ENCODE data around the gene ZFAND6.
"Not testable (repeated sequence)": the region's sequence is repeated elsewhere in the genome, so short reads cannot be mapped to it uniquely, and the experiment has no call there.

ZFAND6 gene

GRCh38 chr15:80058851-80059785, at the start of gene ZFAND6:
Gene ZFAND6 (plus strand): TSS chr15:80059676. CDS start chr15:80120345, 60,669 bp downstream.
- peak; percentile 98 for DNase-seq (ENCODE audit: low spot score)

- peak; percentile 57 for DNase-seq (ENCODE audit: low spot score)
Observed at GRCh38 chr15:80010131-80010673, 49.3 kb upstream of the ZFAND6 start.

GRCh38 chr15:80011041-80011523, 48.4 kb upstream of the ZFAND6 start:
- not testable (repeated sequence) for DNase-seq (ENCODE audit: low spot score)

- DNase-seq (ENCODE audit: low spot score), result no peak
Observed at GRCh38 chr15:80011596-80011995, 47.9 kb upstream of the ZFAND6 start.

- no peak for DNase-seq (ENCODE audit: low spot score)
Observed at GRCh38 chr15:80012060-80012726, 47.3 kb upstream of the ZFAND6 start.

GRCh38 chr15:80014186-80014585, 45.3 kb upstream of the ZFAND6 start:
- DNase-seq (ENCODE audit: low spot score), result not testable (repeated sequence)

- DNase-seq (ENCODE audit: low spot score), result no peak
Observed at GRCh38 chr15:80015156-80015555, 44.3 kb upstream of the ZFAND6 start.

- DNase-seq (ENCODE audit: low spot score), result not testable (repeated sequence)
Observed at GRCh38 chr15:80016506-80016905, 43.0 kb upstream of the ZFAND6 start.

GRCh38 chr15:80017139-80017538, 42.3 kb upstream of the ZFAND6 start:
- not testable (repeated sequence) for DNase-seq (ENCODE audit: low spot score)

GRCh38 chr15:80019168-80019745, 40.2 kb upstream of the ZFAND6 start:
- no peak for DNase-seq (ENCODE audit: low spot score)

GRCh38 chr15:80020149-80020548, 39.3 kb upstream of the ZFAND6 start:
- DNase-seq (ENCODE audit: low spot score), result not testable (repeated sequence)

- no peak for DNase-seq (ENCODE audit: low spot score)
Observed at GRCh38 chr15:80020731-80021130, 38.7 kb upstream of the ZFAND6 start.

GRCh38 chr15:80026310-80026709, 33.2 kb upstream of the ZFAND6 start:
- DNase-seq (ENCODE audit: low spot score), result no peak

- no peak for DNase-seq (ENCODE audit: low spot score)
Observed at GRCh38 chr15:80026754-80027153, 32.7 kb upstream of the ZFAND6 start.

- DNase-seq (ENCODE audit: low spot score), result no peak
Observed at GRCh38 chr15:80028937-80029336, 30.5 kb upstream of the ZFAND6 start.

GRCh38 chr15:80031841-80032240, 27.6 kb upstream of the ZFAND6 start:
- no peak for DNase-seq (ENCODE audit: low spot score)

- DNase-seq (ENCODE audit: low spot score), result no peak
Observed at GRCh38 chr15:80034629-80035028, 24.8 kb upstream of the ZFAND6 start.

- DNase-seq (ENCODE audit: low spot score), result no peak
Observed at GRCh38 chr15:80036071-80036470, 23.4 kb upstream of the ZFAND6 start.

GRCh38 chr15:80041494-80042253, 17.8 kb upstream of the ZFAND6 start:
- no peak for DNase-seq (ENCODE audit: low spot score)

- no peak for DNase-seq (ENCODE audit: low spot score)
Observed at GRCh38 chr15:80042568-80042967, 16.9 kb upstream of the ZFAND6 start.

GRCh38 chr15:80045219-80045618, 14.3 kb upstream of the ZFAND6 start:
- not testable (repeated sequence) for DNase-seq (ENCODE audit: low spot score)

- no peak for DNase-seq (ENCODE audit: low spot score)
Observed at GRCh38 chr15:80049046-80049445, 10.4 kb upstream of the ZFAND6 start.

Data from LoVo (cell line).